H9 (cell line): ENCODE measurements around the gene NHSL2. TPM values are rescaled to one million over a fixed set of nuclear protein-coding genes. Genes with fewer than 3 reads are reported as not detected.

Experiments
- DNase-seq: peaks from one replicate; pipeline ENCODE4 v3.0.0-alpha.2; 2017
- H2AFZ ChIP-seq: one replicate; pipeline ENCODE4 v1.6.1; 2013; ENCODE audit warnings: mild to moderate bottlenecking, low read length, control low read depth, moderate library complexity
- H2AK5ac ChIP-seq: 2 replicates; pipeline ENCODE4 v1.6.1; 2013; ENCODE audit warnings: low read length, control low read depth, mixed read lengths; ENCODE audit not compliant: insufficient read length
- H2BK120ac ChIP-seq: one replicate; pipeline ENCODE4 v1.6.1; 2013; ENCODE audit warnings: low read depth, mild to moderate bottlenecking, low read length, control low read depth, inconsistent platforms; ENCODE audit not compliant: poor library complexity, severe bottlenecking
- H2BK12ac ChIP-seq: 2 replicates; pipeline ENCODE4 v1.6.1; 2013; ENCODE audit warnings: low read length, control low read depth, mixed read lengths, low read depth; ENCODE audit not compliant: insufficient read length
- H2BK15ac ChIP-seq: 2 replicates; pipeline ENCODE4 v1.6.1; 2013; ENCODE audit warnings: low read depth, low read length, control low read depth
- H2BK20ac ChIP-seq: one replicate; pipeline ENCODE4 v1.6.1; 2013; ENCODE audit warnings: low read depth, mild to moderate bottlenecking, low read length, control low read depth, inconsistent platforms; ENCODE audit not compliant: poor library complexity, severe bottlenecking
- H2BK5ac ChIP-seq: 2 replicates; pipeline ENCODE4 v1.6.1; 2013; ENCODE audit warnings: low read length, control low read depth, mixed read lengths; ENCODE audit not compliant: insufficient read length
- H3K14ac ChIP-seq: 2 replicates; pipeline ENCODE4 v1.6.1; 2013; ENCODE audit warnings: low read length, control low read depth; ENCODE audit not compliant: insufficient read depth
- H3K18ac ChIP-seq: 2 replicates; pipeline ENCODE4 v1.6.1; 2013; ENCODE audit warnings: low read depth, mild to moderate bottlenecking, mixed read lengths, low read length, control low read depth; ENCODE audit not compliant: insufficient read length
- H3K23ac ChIP-seq: 2 replicates; pipeline ENCODE4 v1.6.1; 2013; ENCODE audit warnings: low read length, control low read depth, mixed read lengths, low read depth; ENCODE audit not compliant: insufficient read length
- H3K23me2 ChIP-seq: 2 replicates; pipeline ENCODE4 v1.6.1; 2013; ENCODE audit warnings: low read depth, mild to moderate bottlenecking, mixed read lengths, low read length, control low read depth; ENCODE audit not compliant: insufficient read length, poor library complexity, severe bottlenecking
- H3K27ac ChIP-seq: 2 replicates; pipeline ENCODE4 v1.5.1; 2013; ENCODE audit warnings: low read length, control low read depth, mixed read lengths, low read depth; ENCODE audit not compliant: insufficient read length
- H3K27me3 ChIP-seq: 2 replicates; pipeline ENCODE4 v1.6.1; 2013; ENCODE audit warnings: low read length, control low read depth, inconsistent platforms; ENCODE audit not compliant: insufficient read depth
- H3K4ac ChIP-seq: 2 replicates; pipeline ENCODE4 v1.6.1; 2013; ENCODE audit warnings: low read depth, mild to moderate bottlenecking, control low read depth, inconsistent platforms, low read length, moderate library complexity
- H3K4me1 ChIP-seq: 2 replicates; pipeline ENCODE4 v1.6.1; 2013; ENCODE audit warnings: low read length, control low read depth, inconsistent platforms; ENCODE audit not compliant: insufficient read depth
- H3K4me2 ChIP-seq: 2 replicates; pipeline ENCODE4 v1.6.1; 2013; ENCODE audit warnings: low read length, control low read depth, mixed read lengths; ENCODE audit not compliant: insufficient read length, insufficient read depth
- H3K56ac ChIP-seq: 2 replicates; pipeline ENCODE4 v1.6.1; 2013; ENCODE audit warnings: low read depth, mild to moderate bottlenecking, mixed read lengths, low read length, control low read depth; ENCODE audit not compliant: insufficient read length
- H3K79me1 ChIP-seq: 2 replicates; pipeline ENCODE4 v1.6.1; 2013; ENCODE audit warnings: low read depth, mild to moderate bottlenecking, moderate library complexity, low read length, control low read depth, inconsistent platforms; ENCODE audit not compliant: insufficient read depth, poor library complexity, severe bottlenecking
- H3K79me2 ChIP-seq: 2 replicates; pipeline ENCODE4 v1.6.1; 2013; ENCODE audit warnings: low read length, control low read depth, inconsistent platforms; ENCODE audit not compliant: insufficient read depth
- H3K9ac ChIP-seq: 2 replicates; pipeline ENCODE4 v1.6.1; 2013; ENCODE audit warnings: low read length, control low read depth, mixed read lengths; ENCODE audit not compliant: insufficient read length; ENCODE audit errors: extremely low read depth
- H3K9me3 ChIP-seq: one replicate; pipeline ENCODE4 v1.6.1; 2013; ENCODE audit warnings: low read depth, low read length, inconsistent platforms; ENCODE audit not compliant: control insufficient read depth
- H3T11ph ChIP-seq: one replicate; pipeline ENCODE4 v1.6.1; 2013; ENCODE audit warnings: mild to moderate bottlenecking, low read length, control low read depth, inconsistent platforms
- H4K20me1 ChIP-seq: one replicate; pipeline ENCODE4 v1.6.1; 2013; ENCODE audit not compliant: control insufficient read depth, insufficient read length, insufficient read depth
- H4K5ac ChIP-seq: 2 replicates; pipeline ENCODE4 v1.6.1; 2013; ENCODE audit warnings: low read depth, mild to moderate bottlenecking, mixed read lengths, low read length, control low read depth; ENCODE audit not compliant: insufficient read length
- H4K8ac ChIP-seq: replicated peaks from 2 replicates; pipeline ENCODE4 v1.6.1; 2013; ENCODE audit warnings: low read length, control low read depth, mixed read lengths, low read depth; ENCODE audit not compliant: insufficient read length
- H4K91ac ChIP-seq: 2 replicates; pipeline ENCODE4 v1.6.1; 2013; ENCODE audit warnings: low read depth, mild to moderate bottlenecking, moderate library complexity, mixed read lengths, low read length, control low read depth; ENCODE audit not compliant: insufficient read length
- H3K27ac Mint-ChIP-seq, 3 experiments: 2 replicates in 2 of 3; 3 replicates in 1 of 3; pipeline ENCODE4 v1.8.0; 2020 to 2021; ENCODE audit warnings: mixed read lengths in 3 of 3, mild to moderate bottlenecking in 1 of 3, moderate library complexity in 1 of 3
- H3K27me3 Mint-ChIP-seq: 2 replicates; pipeline ENCODE4 v1.8.0; 2021; ENCODE audit warnings: low read depth, mild to moderate bottlenecking, moderate library complexity, mixed read lengths
- H3K36me3 Mint-ChIP-seq, 3 experiments: 2 replicates in 2 of 3; 3 replicates in 1 of 3; pipeline ENCODE4 v1.8.0; 2020 to 2021; ENCODE audit warnings: low read depth in 3 of 3, mixed read lengths in 3 of 3; ENCODE audit not compliant: insufficient read depth in 1 of 3
- H3K4me1 Mint-ChIP-seq, 2 experiments: 2 replicates each; pipeline ENCODE4 v1.8.0; 2020; ENCODE audit warnings: mixed read lengths in 2 of 2
- H3K4me3 Mint-ChIP-seq, 2 experiments: 2 replicates in 1 of 2; 3 replicates in 1 of 2; pipeline ENCODE4 v1.8.0; 2020 to 2021; ENCODE audit warnings: mild to moderate bottlenecking in 2 of 2, mixed read lengths in 2 of 2, moderate library complexity in 1 of 2
- H3K9me3 Mint-ChIP-seq, 2 experiments: 2 replicates in 1 of 2; 3 replicates in 1 of 2; pipeline ENCODE4 v1.8.0; 2020; ENCODE audit warnings: mild to moderate bottlenecking in 2 of 2, mixed read lengths in 2 of 2, moderate library complexity in 1 of 2
- WGBS: extraction: QIAGEN DNeasy Blood & Tissue Kit; methylation state at CpG from one replicate; pipeline ENCODE4 v1.1.7; 2013; ENCODE audit warnings: missing lambda C conversion rate, low lambda C conversion rate, mixed read lengths; ENCODE audit not compliant: insufficient read length; ENCODE audit errors: extremely low coverage; 5-methylcytosine and 5-hydroxymethylcytosine counted together
- total RNA-seq: library from RNA; stranded (reverse); gene quantifications from 2 replicates; pipeline ENCODE4 v1.2.1, GENCODE V29; 2021
- TF ChIP-seq, protein P1 (sequence below): fragments of 200-600 bp; sonication (generic); conservative IDR thresholded peaks from 3 replicates; pipeline ENCODE4 v1.8.0; 2021; ENCODE audit warnings: antibody characterized with exemption, mild to moderate bottlenecking

The NHSL2 gene
- total RNA-seq, 1 experiment from 2014 or later: 6.4 TPM

GRCh38 chrX:72071213-72071612 is 160.6 kb downstream of the NHSL2 start:
- peaks cover 12 to 25% of the 10 kb centered on the region in 2 experiments for H3K4me1 Mint-ChIP-seq
- H3K4me3 Mint-ChIP-seq: no peak overlapping the region
- Histone ChIP-seq H3K4ac (no peak overlapping the region), H2BK5ac (no peak overlapping the region), H3K14ac (no peak overlapping the region), H3T11ph (no peak overlapping the region), H2AFZ (no peak overlapping the region), H2BK120ac (no peak overlapping the region), H3K18ac (no peak overlapping the region), H3K9me3 (peaks cover 28% of the 10 kb centered on the region), H3K27ac (no peak overlapping the region), H4K5ac (no peak overlapping the region), H3K79me2 (no peaks in the 10 kb centered on the region), H4K8ac (no peak overlapping the region), H2BK15ac (no peak overlapping the region), H4K20me1 (no peaks in the 10 kb centered on the region), H3K56ac (no peak overlapping the region), H2BK20ac (no peak overlapping the region), H3K4me1 (peaks cover 3% of the 10 kb centered on the region; the same call in 1 of the 2 replicates), H3K9ac (no peak overlapping the region), H2AK5ac (no peak overlapping the region), H3K23me2 (no peaks in the 10 kb centered on the region), H3K4me2 (no peak overlapping the region), H3K27me3 (no peaks in the 10 kb centered on the region), H2BK12ac (no peak overlapping the region), H3K79me1 (no peaks in the 10 kb centered on the region), H3K23ac (no peak overlapping the region), H4K91ac (no peak overlapping the region)
- H3K9me3 Mint-ChIP-seq: peaks cover 70 to 72% of the 10 kb centered on the region in 2 experiments
- TF ChIP-seq, protein P1, sequence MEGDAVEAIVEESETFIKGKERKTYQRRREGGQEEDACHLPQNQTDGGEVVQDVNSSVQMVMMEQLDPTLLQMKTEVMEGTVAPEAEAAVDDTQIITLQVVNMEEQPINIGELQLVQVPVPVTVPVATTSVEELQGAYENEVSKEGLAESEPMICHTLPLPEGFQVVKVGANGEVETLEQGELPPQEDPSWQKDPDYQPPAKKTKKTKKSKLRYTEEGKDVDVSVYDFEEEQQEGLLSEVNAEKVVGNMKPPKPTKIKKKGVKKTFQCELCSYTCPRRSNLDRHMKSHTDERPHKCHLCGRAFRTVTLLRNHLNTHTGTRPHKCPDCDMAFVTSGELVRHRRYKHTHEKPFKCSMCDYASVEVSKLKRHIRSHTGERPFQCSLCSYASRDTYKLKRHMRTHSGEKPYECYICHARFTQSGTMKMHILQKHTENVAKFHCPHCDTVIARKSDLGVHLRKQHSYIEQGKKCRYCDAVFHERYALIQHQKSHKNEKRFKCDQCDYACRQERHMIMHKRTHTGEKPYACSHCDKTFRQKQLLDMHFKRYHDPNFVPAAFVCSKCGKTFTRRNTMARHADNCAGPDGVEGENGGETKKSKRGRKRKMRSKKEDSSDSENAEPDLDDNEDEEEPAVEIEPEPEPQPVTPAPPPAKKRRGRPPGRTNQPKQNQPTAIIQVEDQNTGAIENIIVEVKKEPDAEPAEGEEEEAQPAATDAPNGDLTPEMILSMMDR: no peak
- peaks cover 4 to 22% (median 5%) of the 10 kb centered on the region in 3 experiments; a peak in 6 of 7 replicates for H3K36me3 Mint-ChIP-seq
- peaks cover 2% of the 10 kb centered on the region for H3K27me3 Mint-ChIP-seq
- no peak for DNase-seq
- no peak overlapping the region for H3K27ac Mint-ChIP-seq
- no CpG with 5 or more reads among the region's 2 CpGs for WGBS
